HEK293 (cell line): ENCODE data around the gene TUT1.
A peak's percentile ranks its signal among the peaks of the same experiment; 100 is the strongest.

Source experiments
- BCL11B ChIP-seq: fragments of 450-650 bp; formaldehyde crosslinking; IDR thresholded peaks from 2 replicates; pipeline ENCODE4 v1.5.1; 2016; ENCODE audit warnings: low read depth, missing biosample characterization, missing genetic modification characterization
- GFI1B ChIP-seq: fragments of 450-650 bp; formaldehyde crosslinking; IDR thresholded peaks from 2 replicates; pipeline ENCODE4 v1.5.1; 2016; ENCODE audit warnings: missing biosample characterization, missing genetic modification characterization
- HOXD13 ChIP-seq: sonication (generic); formaldehyde crosslinking; IDR thresholded peaks from 2 replicates; pipeline ENCODE4 v1.8.0; 2022; ENCODE audit warnings: missing genetic modification reagents, borderline replicate concordance
- IKZF3 ChIP-seq: fragments of 450-650 bp; IDR thresholded peaks from 2 replicates; pipeline ENCODE4 v1.5.0; 2018; ENCODE audit warnings: missing biosample characterization, mild to moderate bottlenecking, missing genetic modification characterization, moderate library complexity
- KLF1 ChIP-seq: fragments of 450-650 bp; formaldehyde crosslinking; IDR thresholded peaks from 2 replicates; pipeline ENCODE4 v1.5.1; 2016; ENCODE audit warnings: missing biosample characterization, missing genetic modification characterization
- KLF16 ChIP-seq: fragments of 450-650 bp; formaldehyde crosslinking; IDR thresholded peaks from 2 replicates; pipeline ENCODE4 v1.5.1; 2017; ENCODE audit warnings: missing biosample characterization, missing genetic modification characterization
- MYNN ChIP-seq: fragments of 450-650 bp; formaldehyde crosslinking; IDR thresholded peaks from 2 replicates; pipeline ENCODE4 v1.5.1; 2016; ENCODE audit warnings: missing biosample characterization, missing genetic modification characterization, borderline replicate concordance
- SP3 ChIP-seq: fragments of 450-650 bp; formaldehyde crosslinking; IDR thresholded peaks from 2 replicates; pipeline ENCODE4 v1.5.1; 2016; ENCODE audit warnings: missing biosample characterization, missing genetic modification characterization
- WT1 ChIP-seq: fragments of 450-650 bp; formaldehyde crosslinking; IDR thresholded peaks from 2 replicates; pipeline ENCODE4 v1.5.1; 2016; ENCODE audit warnings: missing biosample characterization, missing genetic modification characterization
- ZBTB20 ChIP-seq: fragments of 450-650 bp; formaldehyde crosslinking; IDR thresholded peaks from 2 replicates; pipeline ENCODE4 v1.5.1; 2016; ENCODE audit warnings: missing biosample characterization, missing genetic modification characterization
- ZIC2 ChIP-seq: fragments of 450-650 bp; formaldehyde crosslinking; IDR thresholded peaks from 2 replicates; pipeline ENCODE4 v1.5.1; 2016; ENCODE audit warnings: missing biosample characterization, missing genetic modification characterization
- ZNF121 ChIP-seq: fragments of 450-650 bp; formaldehyde crosslinking; IDR thresholded peaks from 2 replicates; pipeline ENCODE4 v1.5.1; 2016; ENCODE audit warnings: missing biosample characterization, missing genetic modification characterization
- ZNF174 ChIP-seq: fragments of 450-650 bp; formaldehyde crosslinking; IDR thresholded peaks from 2 replicates; pipeline ENCODE4 v1.5.0; 2017; ENCODE audit warnings: missing biosample characterization, mild to moderate bottlenecking, missing genetic modification characterization
- ZNF19 ChIP-seq: fragments of 450-650 bp; formaldehyde crosslinking; IDR thresholded peaks from 2 replicates; pipeline ENCODE4; 2016; ENCODE audit warnings: missing biosample characterization, missing genetic modification characterization, low read depth
- ZNF223 ChIP-seq: fragments of 450-650 bp; formaldehyde crosslinking; IDR thresholded peaks from 2 replicates; pipeline ENCODE4 v1.5.1; 2016; ENCODE audit warnings: missing biosample characterization, missing genetic modification characterization
- ZNF324 ChIP-seq: fragments of 450-650 bp; formaldehyde crosslinking; IDR thresholded peaks from 2 replicates; pipeline ENCODE4 v1.5.1; 2016; ENCODE audit warnings: missing biosample characterization, missing genetic modification characterization
- ZNF341 ChIP-seq: fragments of 450-650 bp; formaldehyde crosslinking; IDR thresholded peaks from 2 replicates; pipeline ENCODE4; 2016; ENCODE audit warnings: low read depth, missing biosample characterization, missing genetic modification characterization
- ZNF394 ChIP-seq: fragments of 450-650 bp; formaldehyde crosslinking; IDR thresholded peaks from 2 replicates; pipeline ENCODE4 v1.5.1; 2016; ENCODE audit warnings: missing biosample characterization, missing genetic modification characterization, mild to moderate bottlenecking, moderate library complexity, borderline replicate concordance
- ZNF558 ChIP-seq: fragments of 450-650 bp; formaldehyde crosslinking; IDR thresholded peaks from 2 replicates; pipeline ENCODE4 v1.5.1; 2016; ENCODE audit warnings: missing biosample characterization, missing genetic modification characterization
- ZNF621 ChIP-seq: fragments of 450-650 bp; formaldehyde crosslinking; IDR thresholded peaks from 2 replicates; pipeline ENCODE4 v1.5.1; 2017; ENCODE audit warnings: missing biosample characterization, missing genetic modification characterization
- ZNF629 ChIP-seq: fragments of 450-650 bp; formaldehyde crosslinking; IDR thresholded peaks from 2 replicates; pipeline ENCODE4 v1.5.1; 2017; ENCODE audit warnings: missing biosample characterization, missing genetic modification characterization
- ZNF768 ChIP-seq: fragments of 450-650 bp; formaldehyde crosslinking; IDR thresholded peaks from 2 replicates; pipeline ENCODE4 v1.5.1; 2018; ENCODE audit warnings: missing biosample characterization, mild to moderate bottlenecking, missing genetic modification characterization
- ZNF785 ChIP-seq: fragments of 450-650 bp; formaldehyde crosslinking; IDR thresholded peaks from 2 replicates; pipeline ENCODE4 v1.5.1; 2016; ENCODE audit warnings: missing biosample characterization, missing genetic modification characterization
- ZXDB ChIP-seq: fragments of 450-650 bp; formaldehyde crosslinking; IDR thresholded peaks from 2 replicates; pipeline ENCODE4 v1.5.1; 2016; ENCODE audit warnings: missing biosample characterization, missing genetic modification characterization
- TF ChIP-seq, protein P1 (sequence below): fragments of 450-650 bp; formaldehyde crosslinking; IDR thresholded peaks from 2 replicates; pipeline ENCODE4 v1.5.1; 2016; ENCODE audit warnings: missing biosample characterization, missing genetic modification characterization
- TF ChIP-seq, protein P2 (sequence below): fragments of 450-650 bp; formaldehyde crosslinking; IDR thresholded peaks from 2 replicates; pipeline ENCODE4 v1.5.1; 2016; ENCODE audit warnings: missing biosample characterization, missing genetic modification characterization, borderline replicate concordance
- TF ChIP-seq, protein P3 (sequence below): fragments of 450-650 bp; formaldehyde crosslinking; IDR thresholded peaks from 2 replicates; pipeline ENCODE4 v1.5.1; 2016; ENCODE audit warnings: missing biosample characterization, missing genetic modification characterization
- TF ChIP-seq, protein P4 (sequence below): fragments of 450-650 bp; IDR thresholded peaks from 2 replicates; pipeline ENCODE4 v1.5.1; 2018; ENCODE audit warnings: missing biosample characterization, mild to moderate bottlenecking, missing genetic modification characterization
- TF ChIP-seq, protein P5 (sequence below): fragments of 450-650 bp; formaldehyde crosslinking; IDR thresholded peaks from 2 replicates; pipeline ENCODE4 v1.5.1; 2017; ENCODE audit warnings: missing biosample characterization, missing genetic modification characterization

TUT1 gene

DNA sequence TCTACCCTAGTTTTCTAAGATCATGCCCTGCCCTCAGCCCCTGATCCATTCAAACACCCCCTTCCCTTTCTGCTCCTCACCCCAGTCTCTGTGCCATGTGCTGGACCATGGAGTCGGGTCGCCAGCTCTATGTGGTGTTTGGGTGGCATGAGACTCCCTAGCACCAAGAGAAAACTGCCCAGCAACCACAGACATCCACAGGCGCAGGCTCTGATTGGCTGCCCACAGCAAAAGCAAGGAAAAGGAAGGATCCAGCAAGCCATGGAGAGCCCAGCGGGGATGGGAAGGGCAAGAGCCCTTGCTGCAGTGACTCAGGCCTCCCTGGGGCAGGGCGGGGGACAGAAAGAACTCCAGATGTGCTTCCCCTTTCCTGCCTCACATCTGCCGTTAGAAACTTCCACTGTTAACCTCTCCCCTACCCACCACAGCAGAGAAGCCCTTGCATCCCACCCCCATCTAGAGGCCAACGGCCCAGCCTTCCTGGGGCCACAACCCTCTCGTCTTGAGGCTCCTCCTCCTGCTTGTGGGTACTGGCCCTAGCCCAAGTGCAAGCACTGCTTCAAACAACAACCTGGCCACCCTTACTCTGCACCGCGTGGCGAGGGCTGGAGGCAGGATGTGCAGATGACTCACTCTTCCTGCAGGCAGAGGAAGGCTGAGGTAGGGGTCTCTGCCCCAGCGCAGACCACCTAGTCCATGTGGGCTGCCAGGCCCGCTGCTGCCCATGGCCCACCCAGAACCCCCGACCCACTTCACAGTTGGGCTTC lies 35.0 kb downstream of the TUT1 start (continued):
- no peak for TF ChIP-seq ZNF121
- no peak for TF ChIP-seq ZNF223
- peak; percentile 3; the same call in 1 of the 2 replicates for TF ChIP-seq WT1 (tag by site-specific recombination)
- peak; percentile 71 for TF ChIP-seq ZNF341 (tag by site-specific recombination)
- TF ChIP-seq, protein P1, sequence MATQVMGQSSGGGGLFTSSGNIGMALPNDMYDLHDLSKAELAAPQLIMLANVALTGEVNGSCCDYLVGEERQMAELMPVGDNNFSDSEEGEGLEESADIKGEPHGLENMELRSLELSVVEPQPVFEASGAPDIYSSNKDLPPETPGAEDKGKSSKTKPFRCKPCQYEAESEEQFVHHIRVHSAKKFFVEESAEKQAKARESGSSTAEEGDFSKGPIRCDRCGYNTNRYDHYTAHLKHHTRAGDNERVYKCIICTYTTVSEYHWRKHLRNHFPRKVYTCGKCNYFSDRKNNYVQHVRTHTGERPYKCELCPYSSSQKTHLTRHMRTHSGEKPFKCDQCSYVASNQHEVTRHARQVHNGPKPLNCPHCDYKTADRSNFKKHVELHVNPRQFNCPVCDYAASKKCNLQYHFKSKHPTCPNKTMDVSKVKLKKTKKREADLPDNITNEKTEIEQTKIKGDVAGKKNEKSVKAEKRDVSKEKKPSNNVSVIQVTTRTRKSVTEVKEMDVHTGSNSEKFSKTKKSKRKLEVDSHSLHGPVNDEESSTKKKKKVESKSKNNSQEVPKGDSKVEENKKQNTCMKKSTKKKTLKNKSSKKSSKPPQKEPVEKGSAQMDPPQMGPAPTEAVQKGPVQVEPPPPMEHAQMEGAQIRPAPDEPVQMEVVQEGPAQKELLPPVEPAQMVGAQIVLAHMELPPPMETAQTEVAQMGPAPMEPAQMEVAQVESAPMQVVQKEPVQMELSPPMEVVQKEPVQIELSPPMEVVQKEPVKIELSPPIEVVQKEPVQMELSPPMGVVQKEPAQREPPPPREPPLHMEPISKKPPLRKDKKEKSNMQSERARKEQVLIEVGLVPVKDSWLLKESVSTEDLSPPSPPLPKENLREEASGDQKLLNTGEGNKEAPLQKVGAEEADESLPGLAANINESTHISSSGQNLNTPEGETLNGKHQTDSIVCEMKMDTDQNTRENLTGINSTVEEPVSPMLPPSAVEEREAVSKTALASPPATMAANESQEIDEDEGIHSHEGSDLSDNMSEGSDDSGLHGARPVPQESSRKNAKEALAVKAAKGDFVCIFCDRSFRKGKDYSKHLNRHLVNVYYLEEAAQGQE (tag by site-specific recombination), result no peak
- peak; percentile 23; the same call in 1 of the 2 replicates for TF ChIP-seq ZNF394 (tag by site-specific recombination)
- TF ChIP-seq IKZF3 (tag by site-specific recombination), result peak; percentile 93
- peak; percentile 54; the same call in 1 of the 2 replicates for TF ChIP-seq ZBTB20 (tag by site-specific recombination)
- TF ChIP-seq KLF16 (tag by site-specific recombination), result no peak
- 0 out of 2 replicates have a peak, but pooled peaks have one; percentile 34 for TF ChIP-seq KLF1
- TF ChIP-seq ZNF558 (tag by site-specific recombination), result no peak
- no peak for TF ChIP-seq ZNF785
- no peak for TF ChIP-seq ZNF174 (tag by site-specific recombination)
- TF ChIP-seq ZXDB, result peak; percentile 87
- no peak for TF ChIP-seq ZNF768 (tag by site-specific recombination)
- TF ChIP-seq, protein P2, sequence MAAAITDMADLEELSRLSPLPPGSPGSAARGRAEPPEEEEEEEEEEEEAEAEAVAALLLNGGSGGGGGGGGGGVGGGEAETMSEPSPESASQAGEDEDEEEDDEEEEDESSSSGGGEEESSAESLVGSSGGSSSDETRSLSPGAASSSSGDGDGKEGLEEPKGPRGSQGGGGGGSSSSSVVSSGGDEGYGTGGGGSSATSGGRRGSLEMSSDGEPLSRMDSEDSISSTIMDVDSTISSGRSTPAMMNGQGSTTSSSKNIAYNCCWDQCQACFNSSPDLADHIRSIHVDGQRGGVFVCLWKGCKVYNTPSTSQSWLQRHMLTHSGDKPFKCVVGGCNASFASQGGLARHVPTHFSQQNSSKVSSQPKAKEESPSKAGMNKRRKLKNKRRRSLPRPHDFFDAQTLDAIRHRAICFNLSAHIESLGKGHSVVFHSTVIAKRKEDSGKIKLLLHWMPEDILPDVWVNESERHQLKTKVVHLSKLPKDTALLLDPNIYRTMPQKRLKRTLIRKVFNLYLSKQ (tag by site-specific recombination), result no peak
- TF ChIP-seq ZNF621 (tag by site-specific recombination), result no peak
- peak; percentile 47; the same call in 1 of the 2 replicates for TF ChIP-seq ZNF629 (tag by site-specific recombination)
- TF ChIP-seq, protein P3, sequence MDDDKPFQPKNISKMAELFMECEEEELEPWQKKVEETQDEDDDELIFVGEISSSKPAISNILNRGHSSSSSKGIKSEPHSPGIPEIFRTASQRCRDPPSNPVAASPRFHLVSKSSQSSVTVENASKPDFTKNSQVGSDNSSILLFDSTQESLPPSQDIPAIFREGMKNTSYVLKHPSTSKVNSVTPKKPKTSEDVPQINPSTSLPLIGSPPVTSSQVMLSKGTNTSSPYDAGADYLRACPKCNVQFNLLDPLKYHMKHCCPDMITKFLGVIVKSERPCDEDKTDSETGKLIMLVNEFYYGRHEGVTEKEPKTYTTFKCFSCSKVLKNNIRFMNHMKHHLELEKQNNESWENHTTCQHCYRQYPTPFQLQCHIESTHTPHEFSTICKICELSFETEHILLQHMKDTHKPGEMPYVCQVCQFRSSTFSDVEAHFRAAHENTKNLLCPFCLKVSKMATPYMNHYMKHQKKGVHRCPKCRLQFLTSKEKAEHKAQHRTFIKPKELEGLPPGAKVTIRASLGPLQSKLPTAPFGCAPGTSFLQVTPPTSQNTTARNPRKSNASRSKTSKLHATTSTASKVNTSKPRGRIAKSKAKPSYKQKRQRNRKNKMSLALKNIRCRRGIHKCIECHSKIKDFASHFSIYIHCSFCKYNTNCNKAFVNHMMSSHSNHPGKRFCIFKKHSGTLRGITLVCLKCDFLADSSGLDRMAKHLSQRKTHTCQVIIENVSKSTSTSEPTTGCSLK (tag by site-specific recombination), result no peak
- TF ChIP-seq, protein P4, sequence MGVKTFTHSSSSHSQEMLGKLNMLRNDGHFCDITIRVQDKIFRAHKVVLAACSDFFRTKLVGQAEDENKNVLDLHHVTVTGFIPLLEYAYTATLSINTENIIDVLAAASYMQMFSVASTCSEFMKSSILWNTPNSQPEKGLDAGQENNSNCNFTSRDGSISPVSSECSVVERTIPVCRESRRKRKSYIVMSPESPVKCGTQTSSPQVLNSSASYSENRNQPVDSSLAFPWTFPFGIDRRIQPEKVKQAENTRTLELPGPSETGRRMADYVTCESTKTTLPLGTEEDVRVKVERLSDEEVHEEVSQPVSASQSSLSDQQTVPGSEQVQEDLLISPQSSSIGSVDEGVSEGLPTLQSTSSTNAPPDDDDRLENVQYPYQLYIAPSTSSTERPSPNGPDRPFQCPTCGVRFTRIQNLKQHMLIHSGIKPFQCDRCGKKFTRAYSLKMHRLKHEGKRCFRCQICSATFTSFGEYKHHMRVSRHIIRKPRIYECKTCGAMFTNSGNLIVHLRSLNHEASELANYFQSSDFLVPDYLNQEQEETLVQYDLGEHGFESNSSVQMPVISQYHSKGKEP (tag by site-specific recombination), result no peak
- TF ChIP-seq ZNF19 (tag by site-specific recombination), result no peak
- peak; percentile 58 for TF ChIP-seq SP3 (tag by site-specific recombination)
- peak; percentile 55 for TF ChIP-seq ZIC2 (tag by site-specific recombination)
- no peak for TF ChIP-seq MYNN
- TF ChIP-seq BCL11B (tag by site-specific recombination), result no peak
- TF ChIP-seq, protein P5, sequence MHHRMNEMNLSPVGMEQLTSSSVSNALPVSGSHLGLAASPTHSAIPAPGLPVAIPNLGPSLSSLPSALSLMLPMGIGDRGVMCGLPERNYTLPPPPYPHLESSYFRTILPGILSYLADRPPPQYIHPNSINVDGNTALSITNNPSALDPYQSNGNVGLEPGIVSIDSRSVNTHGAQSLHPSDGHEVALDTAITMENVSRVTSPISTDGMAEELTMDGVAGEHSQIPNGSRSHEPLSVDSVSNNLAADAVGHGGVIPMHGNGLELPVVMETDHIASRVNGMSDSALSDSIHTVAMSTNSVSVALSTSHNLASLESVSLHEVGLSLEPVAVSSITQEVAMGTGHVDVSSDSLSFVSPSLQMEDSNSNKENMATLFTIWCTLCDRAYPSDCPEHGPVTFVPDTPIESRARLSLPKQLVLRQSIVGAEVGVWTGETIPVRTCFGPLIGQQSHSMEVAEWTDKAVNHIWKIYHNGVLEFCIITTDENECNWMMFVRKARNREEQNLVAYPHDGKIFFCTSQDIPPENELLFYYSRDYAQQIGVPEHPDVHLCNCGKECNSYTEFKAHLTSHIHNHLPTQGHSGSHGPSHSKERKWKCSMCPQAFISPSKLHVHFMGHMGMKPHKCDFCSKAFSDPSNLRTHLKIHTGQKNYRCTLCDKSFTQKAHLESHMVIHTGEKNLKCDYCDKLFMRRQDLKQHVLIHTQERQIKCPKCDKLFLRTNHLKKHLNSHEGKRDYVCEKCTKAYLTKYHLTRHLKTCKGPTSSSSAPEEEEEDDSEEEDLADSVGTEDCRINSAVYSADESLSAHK (tag by site-specific recombination), result peak; percentile 59; the same call in 1 of the 2 replicates
- TF ChIP-seq GFI1B, result no peak
- TF ChIP-seq ZNF324 (tag by site-specific recombination), result 0 out of 2 replicates have a peak, but pooled peaks have one; percentile 18
- TF ChIP-seq HOXD13, result no peak
